ENCODE measurements around the gene HBB.

Gene HBB

DNA sequence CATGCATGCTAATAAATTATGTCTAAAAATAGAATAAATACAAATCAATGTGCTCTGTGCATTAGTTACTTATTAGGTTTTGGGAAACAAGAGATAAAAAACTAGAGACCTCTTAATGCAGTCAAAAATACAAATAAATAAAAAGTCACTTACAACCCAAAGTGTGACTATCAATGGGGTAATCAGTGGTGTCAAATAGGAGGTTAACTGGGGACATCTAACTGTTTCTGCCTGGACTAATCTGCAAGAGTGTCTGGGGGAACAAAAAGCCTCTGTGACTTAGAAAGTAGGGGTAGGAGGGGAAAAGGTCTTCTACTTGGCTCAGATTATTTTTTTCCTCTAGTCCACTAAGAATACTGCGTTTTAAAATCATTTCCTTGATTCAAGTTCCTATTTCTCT, 810 bp upstream of the HBB start:
- no peak for DNase-seq (ENCODE audit: low spot score)

DNA sequence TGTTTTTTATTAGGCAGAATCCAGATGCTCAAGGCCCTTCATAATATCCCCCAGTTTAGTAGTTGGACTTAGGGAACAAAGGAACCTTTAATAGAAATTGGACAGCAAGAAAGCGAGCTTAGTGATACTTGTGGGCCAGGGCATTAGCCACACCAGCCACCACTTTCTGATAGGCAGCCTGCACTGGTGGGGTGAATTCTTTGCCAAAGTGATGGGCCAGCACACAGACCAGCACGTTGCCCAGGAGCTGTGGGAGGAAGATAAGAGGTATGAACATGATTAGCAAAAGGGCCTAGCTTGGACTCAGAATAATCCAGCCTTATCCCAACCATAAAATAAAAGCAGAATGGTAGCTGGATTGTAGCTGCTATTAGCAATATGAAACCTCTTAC, 1.4 kb downstream of the HBB start:
- DNase-seq (ENCODE audit: low spot score) = no peak

DNA sequence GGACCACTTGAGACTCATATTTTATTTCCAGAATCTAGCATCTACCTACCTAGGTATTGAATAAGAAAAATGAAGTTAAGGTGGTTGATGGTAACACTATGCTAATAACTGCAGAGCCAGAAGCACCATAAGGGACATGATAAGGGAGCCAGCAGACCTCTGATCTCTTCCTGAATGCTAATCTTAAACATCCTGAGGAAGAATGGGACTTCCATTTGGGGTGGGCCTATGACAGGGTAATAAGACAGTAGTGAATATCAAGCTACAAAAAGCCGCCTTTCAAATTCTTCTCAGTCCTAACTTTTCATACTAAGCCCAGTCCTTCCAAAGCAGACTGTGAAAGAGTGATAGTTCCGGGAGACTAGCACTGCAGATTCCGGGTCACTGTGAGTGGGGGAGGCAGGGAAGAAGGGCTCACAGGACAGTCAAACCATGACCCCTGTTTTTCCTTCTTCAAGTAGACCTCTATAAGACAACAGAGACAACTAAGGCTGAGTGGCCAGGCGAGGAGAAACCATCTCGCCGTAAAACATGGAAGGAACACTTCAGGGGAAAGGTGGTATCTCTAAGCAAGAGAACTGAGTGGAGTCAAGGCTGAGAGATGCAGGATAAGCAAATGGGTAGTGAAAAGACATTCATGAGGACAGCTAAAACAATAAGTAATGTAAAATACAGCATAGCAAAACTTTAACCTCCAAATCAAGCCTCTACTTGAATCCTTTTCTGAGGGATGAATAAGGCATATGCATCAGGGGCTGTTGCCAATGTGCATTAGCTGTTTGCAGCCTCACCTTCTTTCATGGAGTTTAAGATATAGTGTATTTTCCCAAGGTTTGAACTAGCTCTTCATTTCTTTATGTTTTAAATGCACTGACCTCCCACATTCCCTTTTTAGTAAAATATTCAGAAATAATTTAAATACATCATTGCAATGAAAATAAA, 2.1 kb downstream of the HBB start:
- no peak for DNase-seq (ENCODE audit: low spot score)

DNA sequence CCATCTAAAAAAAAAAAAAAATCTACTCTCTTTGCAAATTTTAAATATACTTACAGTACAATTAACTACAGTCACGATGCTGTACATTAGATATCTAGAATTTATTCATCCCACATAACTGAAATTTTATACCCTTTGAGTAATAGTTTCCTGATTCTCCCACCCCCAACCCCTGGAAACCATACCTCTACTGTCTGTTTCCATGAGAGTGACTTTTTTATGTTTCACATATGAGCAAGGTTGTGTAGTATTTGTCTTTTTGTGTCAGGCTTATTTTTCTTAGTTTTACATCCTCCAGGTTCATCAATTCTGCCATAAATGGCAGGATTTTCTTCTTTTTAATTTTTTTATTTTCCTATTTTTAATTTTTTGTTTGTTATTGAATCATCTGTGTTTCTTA, 3.2 kb downstream of the HBB start:
- DNase-seq (ENCODE audit: low spot score) = no peak

GRCh38 chr11:5223146-5223545, 3.7 kb downstream of the HBB start:
- no peak for DNase-seq (ENCODE audit: low spot score)

GRCh38 chr11:5210376-5210885, 16.4 kb downstream of the HBB start:
- no peak for DNase-seq (ENCODE audit: low spot score)

DNA sequence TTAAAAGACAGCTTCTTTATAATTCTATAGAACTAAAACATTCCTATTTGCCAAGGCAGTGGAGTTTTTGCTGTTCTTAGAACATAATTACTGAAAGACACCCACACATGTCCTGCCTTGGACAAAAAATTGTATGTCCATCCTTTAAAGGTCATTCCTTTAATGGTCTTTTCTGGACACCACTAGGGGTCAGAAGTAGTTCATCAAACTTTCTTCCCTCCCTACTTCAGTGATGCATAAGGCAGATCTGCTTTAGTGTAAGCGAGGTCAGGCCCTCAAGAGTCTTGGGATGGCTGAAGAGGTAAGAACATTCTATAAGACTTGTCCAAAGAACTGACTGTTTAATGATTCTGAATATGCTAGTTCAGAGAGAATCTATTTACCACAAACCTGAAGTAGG, 22.1 kb downstream of the HBB start:
- no peak for DNase-seq (ENCODE audit: low spot score)

DNA sequence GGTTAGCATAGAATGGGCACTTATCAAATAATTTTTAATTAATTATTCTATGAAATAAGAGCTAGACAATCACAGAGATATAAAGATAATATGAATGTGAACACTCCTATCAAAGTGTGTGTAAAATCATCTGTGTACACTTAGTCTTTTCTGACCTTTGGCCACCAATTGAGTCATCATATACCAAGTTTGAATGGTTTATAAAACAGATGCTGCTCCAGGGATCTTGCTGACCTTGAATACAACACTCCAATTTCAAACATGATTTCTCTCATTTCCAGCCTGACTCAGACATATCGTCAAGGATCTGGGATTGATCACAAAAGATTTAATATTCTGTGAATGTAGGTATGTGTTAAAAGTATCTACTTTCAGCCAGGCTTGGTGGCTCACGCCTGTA, 23.5 kb downstream of the HBB start:
- DNase-seq (ENCODE audit: low spot score) = no peak

DNA sequence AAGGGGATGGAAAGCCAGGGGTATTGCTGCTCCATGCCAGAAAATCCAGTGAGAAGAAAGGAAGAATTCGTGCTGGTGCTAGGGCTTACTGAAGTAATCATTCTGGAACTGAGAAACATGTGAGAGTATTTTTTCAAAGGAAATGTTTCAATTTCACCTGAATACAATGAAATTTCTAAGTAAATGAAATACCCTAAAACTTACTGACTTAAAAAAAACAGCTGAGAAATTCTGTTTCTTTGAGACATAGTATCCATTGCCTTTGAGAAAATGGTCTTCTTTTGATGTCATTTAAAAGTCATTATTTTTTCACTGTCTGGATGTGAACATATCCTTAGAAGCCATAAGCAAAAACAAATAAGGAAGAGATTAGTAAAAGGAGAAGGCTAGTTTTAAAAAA, 26.3 kb downstream of the HBB start, which contains the start of gene OR51V1:
Gene OR51V1 (minus strand): TSS at position 101 of the 400 bp plus-strand sequence. CDS start 0 bp downstream, at position 101.
- no peak for DNase-seq (ENCODE audit: low spot score)

DNA sequence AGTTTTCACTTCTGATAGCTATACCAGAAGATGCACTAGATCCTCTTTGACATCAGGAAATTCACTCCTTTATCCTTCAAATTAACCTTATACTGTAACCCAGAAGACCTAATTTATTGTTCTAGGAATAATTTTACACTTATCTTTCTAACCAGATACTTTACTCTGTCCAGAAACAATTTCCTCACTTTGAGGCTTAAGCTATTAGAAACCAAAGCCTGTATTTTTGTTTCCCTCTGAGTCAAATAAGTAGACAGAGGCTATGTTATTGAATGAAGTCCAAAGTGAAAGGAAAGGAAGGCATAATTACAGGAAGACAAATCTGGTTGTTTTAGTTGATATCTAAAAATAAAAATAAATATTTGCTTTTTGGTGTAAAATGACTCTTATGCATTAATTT, 28.6 kb downstream of the HBB start:
- no peak for DNase-seq (ENCODE audit: low spot score)

- no peak for DNase-seq (ENCODE audit: low spot score)
Measured at GRCh38 chr11:5197536-5197935, 29.3 kb downstream of the HBB start.

GRCh38 chr11:5196731-5197130, 30.1 kb downstream of the HBB start:
- no peak for DNase-seq (ENCODE audit: low spot score)

DNA sequence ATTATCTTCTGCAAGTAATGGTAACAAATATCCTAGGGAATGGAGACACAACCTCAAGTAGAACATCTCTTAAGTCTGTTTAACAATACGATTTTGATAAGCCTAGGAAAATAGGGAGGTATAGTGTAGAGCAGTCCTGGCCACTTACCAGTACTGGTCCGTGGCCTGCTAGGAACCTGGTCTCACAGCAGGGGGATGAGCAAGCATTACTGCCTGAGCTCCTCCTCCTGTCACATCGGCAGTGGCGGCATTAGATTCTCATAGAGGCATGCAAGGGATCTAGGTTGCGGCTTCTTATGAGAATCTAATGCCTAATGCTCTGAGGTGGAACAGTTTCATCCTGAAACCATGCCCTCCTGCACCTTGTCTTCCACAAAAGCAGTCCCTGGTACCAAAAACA, 30.8 kb downstream of the HBB start:
- DNase-seq (ENCODE audit: low spot score) = no peak

DNA sequence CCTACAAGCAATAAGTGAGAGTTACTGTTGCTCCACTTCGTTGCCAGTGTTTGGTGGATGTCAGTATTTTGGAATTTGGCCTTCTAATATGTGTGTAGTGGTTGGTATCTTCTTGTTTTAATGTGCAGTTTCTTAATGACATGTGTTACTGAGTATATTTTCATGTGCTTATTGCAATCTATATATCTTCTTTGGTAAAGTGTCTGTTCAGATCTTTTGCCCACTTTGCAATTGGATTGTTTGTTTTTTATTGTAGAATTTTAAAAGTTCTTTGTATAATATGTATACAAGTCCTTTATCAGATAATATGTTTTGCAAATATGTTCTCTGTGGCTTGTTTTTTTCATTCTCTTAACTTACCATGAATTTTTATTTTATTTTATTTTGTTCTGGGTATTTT, 34.1 kb downstream of the HBB start:
- no peak for DNase-seq (ENCODE audit: low spot score)

DNA sequence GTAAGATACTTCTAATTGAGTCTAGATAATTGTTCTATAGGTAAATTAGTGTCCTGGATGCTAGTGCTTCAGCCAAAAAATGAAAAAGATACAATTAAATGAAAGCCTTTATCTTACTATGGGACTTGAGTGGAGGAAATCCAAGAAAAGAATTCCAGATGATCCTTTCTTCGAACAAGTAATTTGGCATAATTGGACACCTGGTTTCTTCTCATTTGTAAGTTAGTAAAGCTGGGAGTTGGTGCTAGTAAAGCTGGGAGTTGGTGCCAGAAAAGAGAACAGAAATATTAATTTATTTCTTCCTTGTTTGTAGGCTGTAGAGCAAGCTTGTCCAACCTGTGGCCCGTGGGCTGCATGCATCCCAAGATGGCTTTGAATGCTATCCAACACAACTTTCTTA, 38.7 kb downstream of the HBB start:
- DNase-seq (ENCODE audit: low spot score) = no peak

GRCh38 chr11:5178046-5178837, 48.6 kb downstream of the HBB start:
- no peak for DNase-seq (ENCODE audit: low spot score)

All from putamen (tissue), 1 donor.